ENCODE measurements around the gene NABP1. TPM values are rescaled to one million over a fixed set of nuclear protein-coding genes. Genes with fewer than 3 reads are reported as not detected.

Gene NABP1
- polyA plus RNA-seq, 1 donor from 2014 or later = 1.5 TPM

GRCh38 chr2:191656792-191657191 is 21.1 kb upstream of the NABP1 start:
- H3K9me2 ChIP-seq (ENCODE audit: insufficient read depth, low read length) = no peaks in the 10 kb centered on the region
- no peaks in the 10 kb centered on the region for H3K36me3 ChIP-seq (ENCODE audit: insufficient read depth, low read length)
- H3K9me3 ChIP-seq (ENCODE audit: low read length) = no peaks in the 10 kb centered on the region
- no peaks in the 10 kb centered on the region for H4K20me1 ChIP-seq (ENCODE audit: insufficient read depth)
- H3K9ac ChIP-seq (ENCODE audit: low read length) = no peak overlapping the region
- H3F3A ChIP-seq (ENCODE audit: insufficient read depth, low read length, poor library complexity, severe bottlenecking) = no peaks in the 10 kb centered on the region
- no peak overlapping the region for H3K27ac ChIP-seq (ENCODE audit: low read length)
- no peak overlapping the region for H3K4me2 ChIP-seq (ENCODE audit: low read length)
- no peaks in the 10 kb centered on the region for H3K27me3 ChIP-seq (ENCODE audit: insufficient read depth, low read depth, low read length)
- no peak overlapping the region for H2AFZ ChIP-seq (ENCODE audit: low read depth, low read length)
- no peaks in the 10 kb centered on the region for H3K79me2 ChIP-seq (replicated peaks; ENCODE audit: insufficient read depth, low read length)
- TF ChIP-seq TAF1 (IDR thresholded peaks at IDR 0.05; ENCODE audit: low read depth) (no peak), RAD21 (conservative IDR thresholded peaks at IDR 0.05) (no peak), EZH2 (IDR thresholded peaks at IDR 0.05; ENCODE audit: borderline replicate concordance, insufficient read depth, low read length, poor library complexity, severe bottlenecking) (no peak), EP300 (conservative IDR thresholded peaks at IDR 0.05; ENCODE audit: poor library complexity, severe bottlenecking) (no peak), MXI1 (conservative IDR thresholded peaks at IDR 0.05; ENCODE audit: poor library complexity, severe bottlenecking) (no peak), REST (IDR thresholded peaks at IDR 0.05; ENCODE audit: borderline replicate concordance) (no peak), POLR2AphosphoS5 (IDR thresholded peaks at IDR 0.05) (no peak), SMC3 (conservative IDR thresholded peaks at IDR 0.05; ENCODE audit: poor library complexity) (no peak), CTCF (IDR thresholded peaks at IDR 0.05; ENCODE audit: poor library complexity, severe bottlenecking) (no peak)
- no peak overlapping the region for H3K4me3 ChIP-seq (ENCODE audit: low read length)

- H3K9ac ChIP-seq (ENCODE audit: low read length) = no peak overlapping the region
- H2AFZ ChIP-seq (ENCODE audit: low read depth, low read length) = no peak overlapping the region
- no peaks in the 10 kb centered on the region for H3K27me3 ChIP-seq (ENCODE audit: insufficient read depth, low read depth, low read length)
- no peak overlapping the region for H3K4me2 ChIP-seq (ENCODE audit: low read length)
- H3K79me2 ChIP-seq (replicated peaks; ENCODE audit: insufficient read depth, low read length) = no peaks in the 10 kb centered on the region
- H3F3A ChIP-seq (ENCODE audit: insufficient read depth, low read length, poor library complexity, severe bottlenecking) = no peaks in the 10 kb centered on the region
- no peaks in the 10 kb centered on the region for H3K36me3 ChIP-seq (ENCODE audit: insufficient read depth, low read length)
- no peaks in the 10 kb centered on the region for H3K9me2 ChIP-seq (ENCODE audit: insufficient read depth, low read length)
- H3K27ac ChIP-seq (ENCODE audit: low read length) = no peak overlapping the region
- H3K9me3 ChIP-seq (ENCODE audit: low read length) = no peaks in the 10 kb centered on the region
- no peaks in the 10 kb centered on the region for H4K20me1 ChIP-seq (ENCODE audit: insufficient read depth)
- TF ChIP-seq EZH2 (IDR thresholded peaks at IDR 0.05; ENCODE audit: borderline replicate concordance, insufficient read depth, low read length, poor library complexity, severe bottlenecking) = no peak
- TF ChIP-seq TAF1 (IDR thresholded peaks at IDR 0.05; ENCODE audit: low read depth) = no peak
- TF ChIP-seq SMC3 (conservative IDR thresholded peaks at IDR 0.05; ENCODE audit: poor library complexity) = no peak
- TF ChIP-seq CTCF (IDR thresholded peaks at IDR 0.05; ENCODE audit: poor library complexity, severe bottlenecking) = no peak
- TF ChIP-seq RAD21 (conservative IDR thresholded peaks at IDR 0.05) = no peak
- no peak for TF ChIP-seq EP300 (conservative IDR thresholded peaks at IDR 0.05; ENCODE audit: poor library complexity, severe bottlenecking)
- TF ChIP-seq REST (IDR thresholded peaks at IDR 0.05; ENCODE audit: borderline replicate concordance) = no peak
- TF ChIP-seq POLR2AphosphoS5 (IDR thresholded peaks at IDR 0.05) = no peak
- no peak for TF ChIP-seq MXI1 (conservative IDR thresholded peaks at IDR 0.05; ENCODE audit: poor library complexity, severe bottlenecking)
- no peak overlapping the region for H3K4me3 ChIP-seq (ENCODE audit: low read length)
Measured at GRCh38 chr2:191657977-191658376, 20.0 kb upstream of the NABP1 start.

All from neural cell (in vitro differentiated cells).